Peyer's patch (tissue), 4 donors: ENCODE results near the gene TFAP2C.

ENCODE experiments used
- POLR2A ChIP-seq, 2 donors: fragments of 450-650 bp; IDR thresholded peaks; one replicate each; pipeline ENCODE4 v1.5.1; 2017; ENCODE audit warnings: antibody characterized with exemption in 2 of 2, mild to moderate bottlenecking in 2 of 2, moderate library complexity in 2 of 2
- TF ChIP-seq, protein P1 (sequence below), 6 experiments: fragments of 450-650 bp in 4 of 6; fragments of 200-600 bp in 2 of 6; sonication (generic) in 1 of 6; IDR thresholded peaks; one replicate each; pipeline ENCODE4 v1.5.1; 2017 to 2019; ENCODE audit warnings: antibody characterized with exemption in 6 of 6, mild to moderate bottlenecking in 3 of 6, moderate library complexity in 1 of 6

- TF ChIP-seq, protein P1, sequence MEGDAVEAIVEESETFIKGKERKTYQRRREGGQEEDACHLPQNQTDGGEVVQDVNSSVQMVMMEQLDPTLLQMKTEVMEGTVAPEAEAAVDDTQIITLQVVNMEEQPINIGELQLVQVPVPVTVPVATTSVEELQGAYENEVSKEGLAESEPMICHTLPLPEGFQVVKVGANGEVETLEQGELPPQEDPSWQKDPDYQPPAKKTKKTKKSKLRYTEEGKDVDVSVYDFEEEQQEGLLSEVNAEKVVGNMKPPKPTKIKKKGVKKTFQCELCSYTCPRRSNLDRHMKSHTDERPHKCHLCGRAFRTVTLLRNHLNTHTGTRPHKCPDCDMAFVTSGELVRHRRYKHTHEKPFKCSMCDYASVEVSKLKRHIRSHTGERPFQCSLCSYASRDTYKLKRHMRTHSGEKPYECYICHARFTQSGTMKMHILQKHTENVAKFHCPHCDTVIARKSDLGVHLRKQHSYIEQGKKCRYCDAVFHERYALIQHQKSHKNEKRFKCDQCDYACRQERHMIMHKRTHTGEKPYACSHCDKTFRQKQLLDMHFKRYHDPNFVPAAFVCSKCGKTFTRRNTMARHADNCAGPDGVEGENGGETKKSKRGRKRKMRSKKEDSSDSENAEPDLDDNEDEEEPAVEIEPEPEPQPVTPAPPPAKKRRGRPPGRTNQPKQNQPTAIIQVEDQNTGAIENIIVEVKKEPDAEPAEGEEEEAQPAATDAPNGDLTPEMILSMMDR (IDR thresholded peaks at IDR 0.05): no peak
- no peak for TF ChIP-seq POLR2A (IDR thresholded peaks at IDR 0.05)
Observed at GRCh38 chr20:56625837-56626236, 3.3 kb upstream of the TFAP2C start.
